GM19351 (cell line): ENCODE results near the gene JAM3.

Experiments used
- ATAC-seq: cut with Tn5 transposase; IDR thresholded peaks from one replicate; pipeline ENCODE4 v1.9.1; 2021; ENCODE audit warnings: mild to moderate bottlenecking, moderate library complexity; ENCODE audit not compliant: unreplicated experiment

The JAM3 gene

DNA sequence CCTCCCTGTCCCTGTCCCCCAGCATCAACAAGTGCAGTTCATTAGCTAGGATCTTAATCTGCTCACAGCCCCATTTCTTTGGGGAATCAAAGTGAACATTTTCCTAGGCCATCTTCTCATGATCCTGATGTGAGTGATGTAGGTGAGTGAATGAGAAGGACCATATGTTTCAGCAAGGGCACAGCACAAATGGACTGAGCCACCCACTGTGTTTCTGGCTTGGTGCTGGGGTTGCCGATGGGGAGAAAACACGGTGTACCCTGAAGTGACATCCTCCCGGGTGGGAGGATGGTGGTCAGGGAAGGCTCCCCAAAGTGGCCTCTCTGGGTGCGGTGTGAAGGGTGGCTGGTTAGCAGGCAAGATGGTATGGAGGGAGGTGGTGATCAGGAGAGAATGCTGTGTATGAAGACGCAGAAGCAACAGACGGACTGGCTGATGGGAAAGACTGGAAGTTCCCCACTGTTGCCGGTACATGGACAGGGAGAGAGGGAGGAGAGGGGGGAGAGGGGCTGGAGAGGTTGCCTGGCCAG, 72.2 kb downstream of the JAM3 start:
- no peak for ATAC-seq

DNA sequence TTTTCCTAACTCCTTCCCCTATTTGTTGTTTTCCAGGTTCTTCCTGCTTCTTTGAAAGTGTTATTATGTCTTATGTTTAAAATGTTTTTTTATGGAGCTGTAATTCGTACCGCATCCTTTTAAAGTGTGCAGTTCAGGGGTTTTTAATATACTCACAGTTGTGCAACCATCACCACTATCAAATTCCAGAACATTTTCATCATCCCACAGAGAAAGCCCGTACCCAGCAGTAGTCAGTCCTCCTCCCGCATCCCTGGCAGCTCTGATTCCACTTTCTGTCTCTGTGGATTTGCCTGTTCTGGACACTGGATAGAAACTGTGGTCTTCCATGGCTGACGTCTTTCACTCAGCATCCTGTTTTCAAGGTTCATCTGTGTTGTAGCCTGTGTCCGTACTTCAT, 73.7 kb downstream of the JAM3 start:
- ATAC-seq: no peak

DNA sequence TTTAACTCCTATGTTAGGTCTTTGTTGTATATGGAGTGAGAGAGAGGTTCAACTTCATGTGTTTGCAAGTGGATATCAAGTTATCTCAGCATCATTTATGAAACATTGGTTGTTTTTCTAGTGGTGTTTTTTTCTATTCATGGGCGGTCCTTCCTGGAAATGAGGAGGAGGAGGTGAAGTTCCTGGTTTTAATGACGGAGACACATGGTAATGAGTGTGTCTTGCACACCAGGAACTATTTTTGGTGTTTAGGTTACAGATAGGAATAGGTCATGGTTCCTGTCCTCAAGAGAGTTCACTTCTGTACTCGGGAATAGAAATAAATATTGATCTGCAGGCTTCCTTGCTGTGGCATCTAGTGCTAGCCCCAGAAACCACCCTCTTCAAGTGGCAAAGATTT, 74.9 kb downstream of the JAM3 start:
- no peak for ATAC-seq

DNA sequence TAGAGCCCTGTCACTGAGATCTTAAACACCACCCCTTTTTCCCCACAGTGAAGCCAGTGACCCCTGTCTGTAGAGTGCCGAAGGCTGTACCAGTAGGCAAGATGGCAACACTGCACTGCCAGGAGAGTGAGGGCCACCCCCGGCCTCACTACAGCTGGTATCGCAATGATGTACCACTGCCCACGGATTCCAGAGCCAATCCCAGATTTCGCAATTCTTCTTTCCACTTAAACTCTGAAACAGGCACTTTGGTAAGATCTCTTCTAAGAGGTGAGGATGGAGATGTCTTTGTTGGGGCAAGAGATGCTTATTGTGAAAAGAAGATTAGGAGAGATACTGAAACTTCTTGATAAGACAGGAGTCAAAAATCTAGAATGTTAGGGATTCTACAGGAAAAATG, 75.9 kb downstream of the JAM3 start:
- ATAC-seq: no peak

DNA sequence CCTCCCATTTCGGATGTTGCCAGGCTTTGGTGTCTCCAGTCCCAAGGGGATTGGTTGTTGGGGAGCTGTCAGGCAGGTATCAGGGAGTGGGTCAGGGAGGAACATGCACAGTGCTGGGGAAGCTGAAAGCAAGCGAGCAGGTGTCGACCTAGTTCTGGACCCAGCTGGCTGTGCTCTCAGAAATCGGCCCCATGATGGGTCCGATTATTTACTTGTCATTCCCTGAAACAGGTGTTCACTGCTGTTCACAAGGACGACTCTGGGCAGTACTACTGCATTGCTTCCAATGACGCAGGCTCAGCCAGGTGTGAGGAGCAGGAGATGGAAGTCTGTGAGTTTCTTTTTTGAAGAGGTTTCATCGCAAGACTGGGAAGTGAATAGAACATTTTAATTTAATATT, 76.8 kb downstream of the JAM3 start:
- ATAC-seq: no peak

DNA sequence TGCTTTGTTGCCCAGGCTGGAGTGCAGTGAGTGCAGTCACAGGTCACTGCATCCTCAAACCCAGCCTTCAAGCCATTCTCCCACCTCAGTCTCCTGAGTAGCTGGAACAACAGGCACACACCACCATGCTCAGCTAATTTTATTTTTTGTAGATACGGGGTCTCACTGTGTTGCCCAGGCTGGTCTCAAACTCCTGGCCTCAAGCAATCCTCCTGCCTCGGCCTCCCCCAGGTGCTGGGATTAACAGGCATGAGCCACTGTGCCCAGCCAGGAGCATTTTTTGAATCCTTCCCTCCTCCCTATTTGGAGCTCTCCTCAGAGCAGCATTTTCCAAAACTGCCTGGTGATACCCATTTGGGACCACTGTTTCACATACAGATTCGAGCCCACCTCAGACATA, 77.7 kb downstream of the JAM3 start:
- ATAC-seq: no peak

DNA sequence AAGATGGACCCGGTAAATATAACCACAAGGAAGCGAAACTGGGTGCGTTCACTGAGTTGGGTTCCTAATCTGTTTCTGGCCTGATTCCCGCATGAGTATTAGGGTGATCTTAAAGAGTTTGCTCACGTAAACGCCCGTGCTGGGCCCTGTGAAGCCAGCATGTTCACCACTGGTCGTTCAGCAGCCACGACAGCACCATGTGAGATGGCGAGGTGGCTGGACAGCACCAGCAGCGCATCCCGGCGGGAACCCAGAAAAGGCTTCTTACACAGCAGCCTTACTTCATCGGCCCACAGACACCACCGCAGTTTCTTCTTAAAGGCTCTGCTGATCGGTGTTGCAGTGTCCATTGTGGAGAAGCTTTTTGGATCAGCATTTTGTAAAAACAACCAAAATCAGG, 80.5 kb downstream of the JAM3 start:
- no peak for ATAC-seq

DNA sequence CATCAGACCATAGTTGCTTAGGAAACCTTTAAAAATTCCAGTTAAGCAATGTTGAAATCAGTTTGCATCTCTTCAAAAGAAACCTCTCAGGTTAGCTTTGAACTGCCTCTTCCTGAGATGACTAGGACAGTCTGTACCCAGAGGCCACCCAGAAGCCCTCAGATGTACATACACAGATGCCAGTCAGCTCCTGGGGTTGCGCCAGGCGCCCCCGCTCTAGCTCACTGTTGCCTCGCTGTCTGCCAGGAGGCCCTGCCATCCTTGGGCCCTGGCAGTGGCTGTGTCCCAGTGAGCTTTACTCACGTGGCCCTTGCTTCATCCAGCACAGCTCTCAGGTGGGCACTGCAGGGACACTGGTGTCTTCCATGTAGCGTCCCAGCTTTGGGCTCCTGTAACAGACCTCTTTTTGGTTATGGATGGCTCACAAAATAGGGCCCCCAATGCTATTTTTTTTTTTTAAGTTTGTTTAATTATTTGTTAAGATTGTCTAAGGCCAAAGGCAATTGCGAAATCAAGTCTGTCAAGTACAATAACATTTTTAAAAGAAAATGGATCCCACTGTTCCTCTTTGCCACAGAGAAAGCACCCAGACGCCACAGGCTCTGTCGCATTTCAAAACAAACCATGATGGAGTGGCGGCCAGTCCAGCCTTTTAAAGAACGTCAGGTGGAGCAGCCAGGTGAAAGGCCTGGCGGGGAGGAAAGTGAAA, 81.5 kb downstream of the JAM3 start:
- ATAC-seq: no peak

DNA sequence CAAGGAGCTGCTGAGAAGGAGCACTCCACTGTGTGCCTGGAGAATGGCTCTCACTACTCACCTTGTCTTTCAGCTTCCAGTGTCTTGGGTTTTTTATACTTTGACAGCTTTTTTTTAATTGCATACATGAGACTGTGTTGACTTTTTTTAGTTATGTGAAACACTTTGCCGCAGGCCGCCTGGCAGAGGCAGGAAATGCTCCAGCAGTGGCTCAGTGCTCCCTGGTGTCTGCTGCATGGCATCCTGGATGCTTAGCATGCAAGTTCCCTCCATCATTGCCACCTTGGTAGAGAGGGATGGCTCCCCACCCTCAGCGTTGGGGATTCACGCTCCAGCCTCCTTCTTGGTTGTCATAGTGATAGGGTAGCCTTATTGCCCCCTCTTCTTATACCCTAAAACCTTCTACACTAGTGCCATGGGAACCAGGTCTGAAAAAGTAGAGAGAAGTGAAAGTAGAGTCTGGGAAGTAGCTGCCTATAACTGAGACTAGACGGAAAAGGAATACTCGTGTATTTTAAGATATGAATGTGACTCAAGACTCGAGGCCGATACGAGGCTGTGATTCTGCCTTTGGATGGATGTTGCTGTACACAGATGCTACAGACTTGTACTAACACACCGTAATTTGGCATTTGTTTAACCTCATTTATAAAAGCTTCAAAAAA, 82.3 kb downstream of the JAM3 start:
- ATAC-seq: no peak

DNA sequence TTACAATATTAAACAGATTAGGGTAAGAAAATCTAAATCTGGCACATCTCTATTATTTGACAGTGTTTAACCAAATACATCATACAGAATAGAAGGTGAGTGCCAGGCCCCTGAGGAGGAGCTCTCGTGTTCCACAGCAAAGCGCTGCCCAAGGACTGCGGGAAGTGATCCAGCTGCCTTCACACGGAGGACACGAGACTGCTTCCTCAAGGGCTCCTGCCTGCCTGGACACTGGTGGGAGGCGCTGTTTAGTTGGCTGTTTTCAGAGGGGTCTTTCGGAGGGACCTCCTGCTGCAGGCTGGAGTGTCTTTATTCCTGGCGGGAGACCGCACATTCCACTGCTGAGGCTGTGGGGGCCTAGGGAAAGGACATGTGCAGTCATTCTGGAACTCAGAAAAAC, 83.8 kb downstream of the JAM3 start:
- no peak for ATAC-seq

DNA sequence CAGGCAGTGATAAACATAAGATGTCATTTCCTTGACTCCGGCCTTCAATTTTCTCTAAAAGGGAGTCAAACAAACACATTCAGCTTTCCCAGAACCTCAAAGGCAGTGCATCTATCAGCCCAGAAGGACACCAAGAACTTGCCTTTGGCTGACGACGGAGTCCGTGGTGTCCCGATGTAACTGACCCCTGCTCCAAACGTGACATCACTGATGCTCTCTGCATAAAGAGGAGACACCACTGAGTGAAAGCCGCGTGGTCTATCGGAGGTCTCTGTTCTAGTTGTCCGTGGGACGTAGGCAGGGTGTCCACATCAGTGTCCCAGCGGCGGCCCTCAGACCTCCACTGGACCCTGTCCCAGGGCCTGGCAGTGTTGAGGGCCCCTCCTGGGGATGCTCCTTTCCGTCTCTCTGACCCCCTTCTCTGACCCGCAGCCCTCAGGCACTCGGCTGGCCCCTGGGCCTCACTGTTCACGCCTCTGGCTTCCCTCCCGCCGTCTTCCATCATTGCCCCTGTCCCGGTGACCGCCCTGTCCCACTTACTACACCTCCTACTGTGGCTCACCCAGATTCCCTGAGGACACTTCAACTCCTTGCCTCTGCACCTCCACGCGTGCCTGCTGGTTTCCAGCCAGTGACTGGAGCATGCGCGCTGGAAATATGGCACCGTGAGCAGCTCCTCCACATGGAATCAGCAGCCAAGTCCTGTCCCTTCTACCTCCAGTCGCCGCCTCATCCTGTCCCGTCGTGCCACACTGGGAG, 84.5 kb downstream of the JAM3 start:
- no peak for ATAC-seq

DNA sequence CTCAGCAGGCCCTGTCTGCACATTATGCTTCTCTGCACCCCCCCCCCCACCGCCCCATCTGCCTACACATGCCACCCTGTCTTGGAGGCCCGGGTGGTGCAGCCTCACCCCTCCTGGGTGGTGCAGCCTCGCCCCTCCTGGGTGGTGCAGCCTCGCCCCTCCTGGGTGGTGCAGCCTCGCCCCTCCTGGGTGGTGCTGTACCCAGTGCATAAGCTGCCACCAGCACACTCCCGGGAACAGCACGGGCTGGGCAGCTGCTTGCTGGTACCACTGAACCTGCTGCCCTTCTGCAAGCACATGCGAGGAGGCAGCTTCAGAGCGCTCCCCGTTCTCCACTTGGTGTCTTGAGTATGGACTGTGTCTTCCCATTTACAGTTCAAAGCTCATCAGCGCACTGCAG, 85.6 kb downstream of the JAM3 start:
- ATAC-seq: no peak

DNA sequence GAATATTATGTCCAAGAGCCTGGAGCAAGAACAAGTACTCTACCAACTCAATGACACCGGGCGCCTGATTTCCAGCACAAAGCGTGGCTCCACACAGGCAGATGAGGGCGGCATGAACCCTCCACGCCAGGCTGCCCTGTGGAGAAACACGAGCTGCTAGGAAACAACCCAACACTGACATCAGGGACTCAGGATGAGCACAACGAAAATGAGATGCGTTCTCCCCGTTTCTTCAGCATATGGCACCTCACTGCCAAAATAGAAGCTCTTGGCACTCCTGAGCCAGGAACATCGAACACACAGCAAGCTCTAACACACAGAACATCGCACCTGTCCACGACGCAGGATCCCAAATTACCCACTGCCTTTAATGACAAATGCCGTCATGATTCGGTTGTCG, 86.6 kb downstream of the JAM3 start:
- no peak for ATAC-seq

DNA sequence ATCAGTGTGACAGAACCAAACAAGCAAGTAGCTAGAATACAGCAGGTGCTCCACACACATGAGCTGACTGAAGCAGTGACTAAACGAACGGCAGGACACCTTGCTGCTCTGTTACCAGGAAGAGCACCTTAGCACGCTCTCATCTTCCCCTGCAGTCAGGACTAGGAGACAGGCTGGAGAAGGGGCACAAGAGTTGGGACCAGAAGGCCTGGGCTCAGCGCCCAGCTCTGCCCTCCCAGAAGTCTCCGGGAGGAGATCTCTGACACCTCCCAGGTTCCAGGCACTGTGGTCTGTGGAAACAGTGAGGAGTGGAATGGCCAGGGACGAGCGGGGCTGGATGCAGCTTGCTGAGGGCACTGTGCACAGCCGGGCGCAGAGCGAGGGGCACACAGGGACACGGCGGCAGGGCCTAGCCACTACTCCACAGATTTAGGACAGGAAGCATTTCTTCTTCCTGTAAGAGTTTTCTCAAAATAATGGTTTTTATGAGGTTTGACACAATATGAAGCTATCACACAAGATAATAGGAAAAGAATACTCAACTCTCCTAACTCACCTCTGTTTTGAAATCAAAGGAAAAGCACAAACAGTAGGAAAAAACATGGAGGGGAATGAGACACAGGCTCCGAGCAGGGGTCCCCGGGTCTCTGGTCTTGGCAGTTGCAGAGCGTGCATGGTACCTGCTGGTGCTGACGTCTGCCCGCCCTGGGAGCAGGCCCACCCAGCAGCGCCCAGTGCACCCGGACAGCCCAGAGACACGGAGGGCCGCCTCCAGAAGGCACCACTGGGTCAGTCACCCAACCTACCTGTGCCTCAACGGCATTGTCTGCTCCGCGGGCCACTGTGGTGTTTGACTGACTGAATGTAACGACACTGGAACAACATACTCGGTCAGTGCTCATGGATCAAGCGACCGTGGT, 87.3 kb downstream of the JAM3 start:
- no peak for ATAC-seq

DNA sequence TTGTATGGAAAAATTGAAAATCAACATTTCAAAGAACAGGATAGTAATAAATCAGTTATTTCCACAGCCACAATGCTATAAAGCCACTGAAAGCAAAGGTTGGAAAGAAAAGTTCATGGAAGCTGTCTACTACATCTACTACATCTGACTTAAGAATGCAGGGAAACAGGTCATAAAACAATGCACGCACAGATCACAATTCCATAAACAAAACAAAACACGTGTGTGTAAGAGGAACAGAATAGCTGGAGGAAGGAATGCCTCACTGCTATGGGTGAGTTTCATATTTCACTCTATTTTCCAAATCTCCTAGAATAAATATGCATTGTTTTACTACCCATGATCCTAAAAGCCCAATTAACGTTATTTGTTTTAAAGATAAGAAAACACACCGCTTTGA, 88.6 kb downstream of the JAM3 start:
- no peak for ATAC-seq

DNA sequence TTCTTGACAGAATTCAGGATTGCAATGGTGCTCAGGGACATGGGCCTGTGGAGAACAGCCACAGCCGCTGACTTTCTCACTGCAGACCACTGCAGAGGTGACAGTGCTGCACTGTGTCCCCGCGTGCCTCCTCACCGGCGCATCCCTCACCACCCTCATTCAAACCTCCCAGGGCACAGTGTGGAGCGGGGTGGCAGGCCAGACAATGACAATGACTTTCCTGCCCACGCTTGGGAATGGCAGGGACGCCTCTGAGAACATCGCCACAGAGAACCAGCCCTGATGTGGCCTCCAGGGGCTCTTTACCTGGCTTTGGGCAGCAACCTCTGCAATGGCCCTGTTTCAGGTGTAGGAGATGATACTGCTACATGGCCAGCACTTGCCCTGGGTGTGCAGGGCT, 89.2 kb downstream of the JAM3 start:
- ATAC-seq: no peak

DNA sequence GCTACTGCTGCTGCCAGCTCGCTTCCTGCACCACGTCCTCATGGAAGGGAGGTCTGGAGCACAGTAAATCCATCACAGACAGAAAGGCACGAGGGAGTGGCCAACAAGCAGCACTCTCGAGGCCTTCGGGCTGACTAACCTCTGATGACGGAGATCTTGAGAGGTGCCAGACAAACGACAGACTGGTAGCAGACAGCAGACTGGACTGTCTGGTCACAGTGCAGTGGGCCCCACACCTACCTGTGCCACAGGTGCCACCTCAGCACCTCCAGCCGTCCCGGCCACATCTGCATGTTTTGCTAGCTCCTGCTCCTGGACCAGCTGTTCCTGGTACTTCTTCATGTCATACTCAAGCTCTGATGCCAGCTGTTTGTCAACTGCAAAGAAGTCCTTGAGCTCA, 90.8 kb downstream of the JAM3 start:
- ATAC-seq: no peak

DNA sequence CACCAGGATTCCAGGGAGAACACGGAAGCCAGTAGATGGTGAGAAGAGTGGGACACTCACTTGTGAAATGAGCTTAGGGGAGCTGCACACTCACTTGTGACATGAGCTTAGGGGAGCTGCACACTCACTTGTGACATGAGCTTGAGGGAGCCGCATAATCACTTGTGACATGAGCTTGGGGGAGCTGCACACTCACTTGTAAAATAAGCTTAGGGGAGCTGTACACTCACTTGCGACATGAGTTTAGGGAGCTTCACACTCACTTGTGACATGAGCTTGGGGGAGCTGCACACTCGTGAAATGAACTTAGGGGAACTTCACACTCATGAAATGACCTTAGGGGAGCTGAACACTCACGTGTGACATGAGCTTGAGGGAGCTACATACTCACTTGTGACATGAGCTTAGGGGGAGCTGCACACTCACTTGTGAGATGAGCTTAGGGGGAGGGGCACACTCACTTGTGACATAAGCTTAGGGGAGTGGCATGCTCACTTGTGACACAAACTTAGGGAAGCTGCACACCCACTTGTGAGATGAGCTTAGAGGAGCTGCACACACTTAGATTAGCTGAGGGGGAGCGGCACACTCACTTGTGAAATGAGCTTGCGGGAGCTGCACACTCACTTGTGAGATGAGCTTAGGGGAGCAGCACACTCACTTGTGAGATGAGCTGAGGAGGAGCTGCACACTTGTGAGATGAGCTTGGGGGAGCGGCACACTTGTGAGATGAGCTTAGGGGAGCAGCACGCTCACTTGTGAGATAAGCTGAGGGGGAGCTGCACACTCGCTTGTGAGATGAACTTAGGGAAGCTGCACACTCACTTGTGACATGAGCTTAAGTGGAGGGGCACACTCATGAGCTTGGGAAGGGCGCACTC, 95.9 kb downstream of the JAM3 start:
- no peak for ATAC-seq

DNA sequence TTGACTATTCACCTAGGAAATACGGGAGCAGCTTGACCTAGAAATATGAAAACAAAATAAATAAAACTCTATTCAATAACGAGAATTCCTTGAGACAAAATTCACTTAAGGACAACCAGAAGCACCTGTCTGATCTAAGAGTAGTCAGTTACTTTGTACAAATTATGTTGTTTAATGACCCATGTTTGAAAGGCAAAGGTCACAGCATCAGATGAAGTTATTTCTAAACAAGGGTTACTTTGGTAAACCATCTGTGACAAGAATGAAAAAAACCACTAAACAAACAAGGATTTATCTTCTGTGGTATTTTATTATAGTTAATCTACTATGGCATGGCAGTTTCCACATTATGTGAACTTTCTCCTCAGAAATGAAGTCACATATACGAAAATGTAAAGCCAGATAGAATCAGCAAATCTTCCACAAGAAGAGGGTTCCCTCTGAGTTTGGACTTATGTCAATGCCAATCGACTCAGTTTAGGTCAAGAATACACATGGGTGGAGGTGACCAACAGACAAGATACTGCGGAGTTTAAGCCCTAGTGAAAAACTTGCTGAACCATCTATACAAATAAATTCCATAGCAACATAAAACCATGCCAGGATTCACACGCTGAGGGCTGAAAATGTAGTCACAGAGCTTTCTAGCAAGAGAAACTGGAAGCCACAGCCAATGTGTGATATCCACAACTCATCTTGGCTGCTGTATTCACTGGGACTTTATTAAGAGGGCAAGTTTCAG, 101.5 kb downstream of the JAM3 start:
- ATAC-seq: no peak
